ENCODE results near the gene TSPOAP1. TPM values are rescaled to one million over a fixed set of nuclear protein-coding genes. Genes with fewer than 3 reads are reported as not detected.

Gene TSPOAP1
- polyA plus RNA-seq, 1 of the 3 experiments (the other 2 are of a cell fraction): 0.79 TPM

DNA sequence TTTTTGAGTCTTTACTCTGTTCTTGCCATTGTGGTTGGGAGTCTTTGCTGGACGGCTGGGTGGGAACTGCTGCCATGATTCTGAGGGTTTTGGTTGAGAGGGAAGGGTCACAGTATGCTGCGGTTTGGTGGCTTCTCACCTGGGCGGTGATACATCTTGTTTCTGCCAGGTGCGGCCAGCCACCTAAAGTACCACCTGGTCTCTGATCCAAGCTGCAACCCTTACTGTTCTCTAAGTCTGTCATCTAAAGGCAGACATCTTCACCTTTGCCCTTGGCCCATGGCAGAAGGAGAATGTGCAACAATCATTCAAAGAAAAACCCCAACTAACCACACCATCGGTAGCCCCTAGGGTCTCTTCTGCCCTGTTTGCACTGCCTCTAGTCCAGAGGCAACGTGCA lies 28.3 kb downstream of the TSPOAP1 start:
- Histone ChIP-seq H2AFZ (ENCODE audit: low read depth) (no peak overlapping the region), H3K9me2 (no peaks in the 10 kb centered on the region), H3K27me3 (ENCODE audit: insufficient read depth) (peaks cover 17% of the 10 kb centered on the region; the same call in 1 of the 2 replicates), H3K4me2 (no peak overlapping the region), H3K79me2 (ENCODE audit: insufficient read depth) (no peaks in the 10 kb centered on the region), H3K4me3 (ENCODE audit: low read depth in 2 of 2, low read length in 1 of 2) (no peak overlapping the region), H3K27ac (ENCODE audit: low read depth in 2 of 2, low read length in 1 of 2) (no peak overlapping the region), H3F3A (replicated peaks; ENCODE audit: insufficient read depth) (no peaks in the 10 kb centered on the region), H3K36me3 (replicated peaks in 1 of 2; ENCODE audit: control insufficient read depth in 1 of 2, insufficient read depth in 2 of 2, low read length in 1 of 2) (peaks cover 0 to 2% of the 10 kb centered on the region in 2 experiments), H3K9me3 (no peaks in the 10 kb centered on the region), H4K20me1 (ENCODE audit: insufficient read depth) (no peaks in the 10 kb centered on the region), H3K4me1 (ENCODE audit: control insufficient read depth in 1 of 2, insufficient read depth in 2 of 2, low read depth in 1 of 2, low read length in 1 of 2) (peaks cover 0 to 3% of the 10 kb centered on the region in 2 experiments; a peak in 1 of 4 replicates), H3K9ac (no peak overlapping the region)
- CTCF ChIA-PET: interaction anchor here (0.9 kb wide), 1 partner anchor 117 kb away, joined by 5 read pairs; the partner anchor contains the start of gene RNF43
- 45% methylated on average over 6 of the region's 6 CpGs for WGBS (ENCODE audit: low lambda C conversion rate)
- no peak for DNase-seq
- TF ChIP-seq, protein P1, sequence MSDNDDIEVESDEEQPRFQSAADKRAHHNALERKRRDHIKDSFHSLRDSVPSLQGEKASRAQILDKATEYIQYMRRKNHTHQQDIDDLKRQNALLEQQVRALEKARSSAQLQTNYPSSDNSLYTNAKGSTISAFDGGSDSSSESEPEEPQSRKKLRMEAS (IDR thresholded peaks at IDR 0.05; ENCODE audit: low read depth): no peak
- TF ChIP-seq, protein P2, sequence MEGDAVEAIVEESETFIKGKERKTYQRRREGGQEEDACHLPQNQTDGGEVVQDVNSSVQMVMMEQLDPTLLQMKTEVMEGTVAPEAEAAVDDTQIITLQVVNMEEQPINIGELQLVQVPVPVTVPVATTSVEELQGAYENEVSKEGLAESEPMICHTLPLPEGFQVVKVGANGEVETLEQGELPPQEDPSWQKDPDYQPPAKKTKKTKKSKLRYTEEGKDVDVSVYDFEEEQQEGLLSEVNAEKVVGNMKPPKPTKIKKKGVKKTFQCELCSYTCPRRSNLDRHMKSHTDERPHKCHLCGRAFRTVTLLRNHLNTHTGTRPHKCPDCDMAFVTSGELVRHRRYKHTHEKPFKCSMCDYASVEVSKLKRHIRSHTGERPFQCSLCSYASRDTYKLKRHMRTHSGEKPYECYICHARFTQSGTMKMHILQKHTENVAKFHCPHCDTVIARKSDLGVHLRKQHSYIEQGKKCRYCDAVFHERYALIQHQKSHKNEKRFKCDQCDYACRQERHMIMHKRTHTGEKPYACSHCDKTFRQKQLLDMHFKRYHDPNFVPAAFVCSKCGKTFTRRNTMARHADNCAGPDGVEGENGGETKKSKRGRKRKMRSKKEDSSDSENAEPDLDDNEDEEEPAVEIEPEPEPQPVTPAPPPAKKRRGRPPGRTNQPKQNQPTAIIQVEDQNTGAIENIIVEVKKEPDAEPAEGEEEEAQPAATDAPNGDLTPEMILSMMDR (IDR thresholded peaks at IDR 0.05): no peak
- TF ChIP-seq FOSL2 (IDR thresholded peaks at IDR 0.05; ENCODE audit: borderline replicate concordance, low read depth): no peak
- TF ChIP-seq YY1 (IDR thresholded peaks at IDR 0.05; ENCODE audit: low read depth): no peak
- no peak for TF ChIP-seq TEAD4 (IDR thresholded peaks at IDR 0.05; ENCODE audit: borderline replicate concordance, insufficient read depth)
- TF ChIP-seq, protein P3, sequence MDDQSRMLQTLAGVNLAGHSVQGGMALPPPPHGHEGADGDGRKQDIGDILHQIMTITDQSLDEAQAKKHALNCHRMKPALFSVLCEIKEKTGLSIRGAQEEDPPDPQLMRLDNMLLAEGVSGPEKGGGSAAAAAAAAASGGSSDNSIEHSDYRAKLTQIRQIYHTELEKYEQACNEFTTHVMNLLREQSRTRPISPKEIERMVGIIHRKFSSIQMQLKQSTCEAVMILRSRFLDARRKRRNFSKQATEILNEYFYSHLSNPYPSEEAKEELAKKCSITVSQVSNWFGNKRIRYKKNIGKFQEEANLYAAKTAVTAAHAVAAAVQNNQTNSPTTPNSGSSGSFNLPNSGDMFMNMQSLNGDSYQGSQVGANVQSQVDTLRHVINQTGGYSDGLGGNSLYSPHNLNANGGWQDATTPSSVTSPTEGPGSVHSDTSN (IDR thresholded peaks at IDR 0.05): no peak
- TF ChIP-seq SIN3A (IDR thresholded peaks at IDR 0.05; ENCODE audit: borderline replicate concordance, low read depth, low read length): no peak
- POLR2A ChIA-PET: no interaction called here

DNA sequence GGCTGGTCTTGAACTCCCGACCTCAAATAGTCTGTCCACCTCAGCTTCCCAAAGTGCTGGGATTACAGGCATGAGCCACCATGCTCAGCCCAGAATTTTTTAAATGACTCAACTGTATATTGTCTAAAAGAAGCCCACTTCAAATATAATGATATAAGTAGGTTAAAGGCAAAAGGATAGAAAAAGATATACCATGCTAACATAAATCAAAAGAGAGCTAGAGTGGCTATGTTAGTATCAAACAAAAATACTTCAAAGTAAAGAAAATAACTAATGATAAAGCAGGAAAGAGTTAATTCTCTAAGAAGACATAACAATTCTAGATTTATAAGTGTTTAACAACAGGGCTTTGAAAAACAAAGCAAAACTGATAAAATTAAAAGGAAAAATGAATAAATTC lies 34.6 kb downstream of the TSPOAP1 start:
- no peaks in the 10 kb centered on the region for H4K20me1 ChIP-seq (ENCODE audit: insufficient read depth)
- H2AFZ ChIP-seq (ENCODE audit: low read depth): no peak overlapping the region
- peaks cover 0 to 2% of the 10 kb centered on the region in 2 experiments for H3K36me3 ChIP-seq (replicated peaks in 1 of 2; ENCODE audit: control insufficient read depth in 1 of 2, insufficient read depth in 2 of 2, low read length in 1 of 2)
- H3K4me2 ChIP-seq: no peak overlapping the region
- no peak for DNase-seq
- H3K9me3 ChIP-seq: no peaks in the 10 kb centered on the region
- 14% methylated on average over 1 of the region's 1 CpG for WGBS (ENCODE audit: low lambda C conversion rate)
- H3F3A ChIP-seq (replicated peaks; ENCODE audit: insufficient read depth): no peaks in the 10 kb centered on the region
- H3K9me2 ChIP-seq: no peaks in the 10 kb centered on the region
- POLR2A ChIA-PET: no interaction called here
- no peak overlapping the region for H3K4me3 ChIP-seq (ENCODE audit: low read depth in 2 of 2, low read length in 1 of 2)
- H3K4me1 ChIP-seq (ENCODE audit: control insufficient read depth in 1 of 2, insufficient read depth in 2 of 2, low read depth in 1 of 2, low read length in 1 of 2): no peaks in the 10 kb centered on the region
- no peaks in the 10 kb centered on the region for H3K79me2 ChIP-seq (ENCODE audit: insufficient read depth)
- H3K27ac ChIP-seq (ENCODE audit: low read depth in 2 of 2, low read length in 1 of 2): no peak overlapping the region
- CTCF ChIA-PET: interaction anchor here (1.2 to 1.3 kb wide), 3 partner anchors 10 to 124 kb away, joined by 4 to 5 read pairs (median 4); partner anchors contain the start of gene RNF43
- H3K27me3 ChIP-seq (ENCODE audit: insufficient read depth): peaks cover 40% of the 10 kb centered on the region; the same call in 1 of the 2 replicates
- TF ChIP-seq, protein P4, sequence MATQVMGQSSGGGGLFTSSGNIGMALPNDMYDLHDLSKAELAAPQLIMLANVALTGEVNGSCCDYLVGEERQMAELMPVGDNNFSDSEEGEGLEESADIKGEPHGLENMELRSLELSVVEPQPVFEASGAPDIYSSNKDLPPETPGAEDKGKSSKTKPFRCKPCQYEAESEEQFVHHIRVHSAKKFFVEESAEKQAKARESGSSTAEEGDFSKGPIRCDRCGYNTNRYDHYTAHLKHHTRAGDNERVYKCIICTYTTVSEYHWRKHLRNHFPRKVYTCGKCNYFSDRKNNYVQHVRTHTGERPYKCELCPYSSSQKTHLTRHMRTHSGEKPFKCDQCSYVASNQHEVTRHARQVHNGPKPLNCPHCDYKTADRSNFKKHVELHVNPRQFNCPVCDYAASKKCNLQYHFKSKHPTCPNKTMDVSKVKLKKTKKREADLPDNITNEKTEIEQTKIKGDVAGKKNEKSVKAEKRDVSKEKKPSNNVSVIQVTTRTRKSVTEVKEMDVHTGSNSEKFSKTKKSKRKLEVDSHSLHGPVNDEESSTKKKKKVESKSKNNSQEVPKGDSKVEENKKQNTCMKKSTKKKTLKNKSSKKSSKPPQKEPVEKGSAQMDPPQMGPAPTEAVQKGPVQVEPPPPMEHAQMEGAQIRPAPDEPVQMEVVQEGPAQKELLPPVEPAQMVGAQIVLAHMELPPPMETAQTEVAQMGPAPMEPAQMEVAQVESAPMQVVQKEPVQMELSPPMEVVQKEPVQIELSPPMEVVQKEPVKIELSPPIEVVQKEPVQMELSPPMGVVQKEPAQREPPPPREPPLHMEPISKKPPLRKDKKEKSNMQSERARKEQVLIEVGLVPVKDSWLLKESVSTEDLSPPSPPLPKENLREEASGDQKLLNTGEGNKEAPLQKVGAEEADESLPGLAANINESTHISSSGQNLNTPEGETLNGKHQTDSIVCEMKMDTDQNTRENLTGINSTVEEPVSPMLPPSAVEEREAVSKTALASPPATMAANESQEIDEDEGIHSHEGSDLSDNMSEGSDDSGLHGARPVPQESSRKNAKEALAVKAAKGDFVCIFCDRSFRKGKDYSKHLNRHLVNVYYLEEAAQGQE (IDR thresholded peaks at IDR 0.05; ENCODE audit: low read depth, low read length): no peak
- no peak for TF ChIP-seq RXRA (IDR thresholded peaks at IDR 0.05; ENCODE audit: borderline replicate concordance, low read depth)
- TF ChIP-seq MXI1 (IDR thresholded peaks at IDR 0.05; ENCODE audit: low read depth, low read length): no peak
- TF ChIP-seq SMC3 (IDR thresholded peaks at IDR 0.05; ENCODE audit: low read depth, low read length): no peak
- no peak for TF ChIP-seq JUND (IDR thresholded peaks at IDR 0.05)
- no peak for TF ChIP-seq POLR2AphosphoS5 (IDR thresholded peaks at IDR 0.05; ENCODE audit: low read depth, low read length)
- no peak for TF ChIP-seq FOSL2 (IDR thresholded peaks at IDR 0.05; ENCODE audit: borderline replicate concordance, low read depth)
- no peak for TF ChIP-seq GATA2 (CRISPR knock-in tag; IDR thresholded peaks at IDR 0.05)
- no peak overlapping the region for H3K9ac ChIP-seq

All from SK-N-SH (cell line).